Liver (tissue), 9 donors: ENCODE results near the gene OLA1. TPM values are rescaled to one million over a fixed set of nuclear protein-coding genes. Genes with fewer than 3 reads are reported as not detected.

ENCODE experiments used
- DNase-seq: peaks from one replicate; pipeline ENCODE4 v3.0.0-alpha.2; 2017; ENCODE audit warnings: low spot score
- H3K27ac ChIP-seq, 2 donors: one replicate each; pipeline ENCODE4 v1.7.0; 2013; ENCODE audit warnings: inconsistent platforms in 2 of 2, low read length in 2 of 2, control low read depth in 1 of 2, low read depth in 1 of 2, mild to moderate bottlenecking in 1 of 2
- H3K27me3 ChIP-seq, 4 donors: one replicate each; pipeline versions ENCODE4 v1.6.1 to v1.7.0; 2013; ENCODE audit warnings: low read length in 3 of 4, inconsistent platforms in 1 of 4, mild to moderate bottlenecking in 1 of 4, moderate library complexity in 1 of 4; ENCODE audit not compliant: control insufficient read depth in 4 of 4, insufficient read depth in 4 of 4
- H3K36me3 ChIP-seq, 4 donors: one replicate each; pipeline versions ENCODE4 v1.6.1 to v1.7.0; 2013; ENCODE audit warnings: low read length in 3 of 4, mild to moderate bottlenecking in 3 of 4, low read depth in 1 of 4, moderate library complexity in 1 of 4; ENCODE audit not compliant: control insufficient read depth in 4 of 4, insufficient read depth in 3 of 4
- H3K4me1 ChIP-seq, 4 donors: one replicate each; pipeline versions ENCODE4 v1.6.1 to v1.7.0; 2013; ENCODE audit warnings: low read length in 3 of 4, mild to moderate bottlenecking in 3 of 4, moderate library complexity in 1 of 4; ENCODE audit not compliant: control insufficient read depth in 4 of 4, insufficient read depth in 4 of 4
- H3K4me3 ChIP-seq, 3 donors: one replicate each; pipeline versions ENCODE4 v1.6.1 to v1.7.0; 2013; ENCODE audit warnings: low read length in 3 of 3, control low read depth in 1 of 3, low read depth in 1 of 3, mild to moderate bottlenecking in 1 of 3
- H3K9ac ChIP-seq, 2 donors: one replicate each; pipeline ENCODE4 v1.7.0; 2013; ENCODE audit warnings: low read length in 2 of 2, mild to moderate bottlenecking in 2 of 2, moderate library complexity in 2 of 2, control low read depth in 1 of 2, low read depth in 1 of 2
- H3K9me3 ChIP-seq, 4 donors: one replicate each; pipeline versions ENCODE4 v1.6.1 to v1.7.0; 2013; ENCODE audit warnings: low read length in 3 of 4; ENCODE audit not compliant: control insufficient read depth in 4 of 4
- EGR1 ChIP-seq, 2 donors: IDR thresholded peaks; 2 replicates each; pipeline ENCODE4 v1.6.1; 2016 to 2018; ENCODE audit warnings: antibody characterized with exemption in 2 of 2, low read depth in 2 of 2
- FOXA1 ChIP-seq: IDR thresholded peaks from 2 replicates; pipeline ENCODE4 v1.6.1; 2016; ENCODE audit warnings: antibody characterized with exemption
- FOXA2 ChIP-seq: IDR thresholded peaks from 2 replicates; pipeline ENCODE4 v1.6.1; 2016; ENCODE audit warnings: antibody characterized with exemption
- GABPA ChIP-seq, 2 donors: IDR thresholded peaks in 1 of 2; conservative IDR thresholded peaks in 1 of 2; 2 replicates each; pipeline ENCODE4 v1.6.1; 2016; ENCODE audit warnings: antibody characterized with exemption in 2 of 2, mild to moderate bottlenecking in 1 of 2, moderate library complexity in 1 of 2
- HNF4A ChIP-seq, 2 donors: conservative IDR thresholded peaks; 2 replicates each; pipeline ENCODE4 v1.6.1; 2016; ENCODE audit warnings: antibody characterized with exemption in 2 of 2, mild to moderate bottlenecking in 2 of 2
- HNF4G ChIP-seq: IDR thresholded peaks from 2 replicates; pipeline ENCODE4 v1.6.1; 2016; ENCODE audit warnings: antibody characterized with exemption
- JUND ChIP-seq, 2 donors: IDR thresholded peaks; 2 replicates each; pipeline ENCODE4 v1.6.1; 2016; ENCODE audit warnings: antibody characterized with exemption in 2 of 2
- NR2F2 ChIP-seq: IDR thresholded peaks from 2 replicates; pipeline ENCODE4 v1.6.1; 2016; ENCODE audit warnings: antibody characterized with exemption
- RAD21 ChIP-seq, 2 donors: IDR thresholded peaks; 2 replicates each; pipeline ENCODE4 v1.6.1; 2016; ENCODE audit warnings: antibody characterized with exemption in 2 of 2, mild to moderate bottlenecking in 2 of 2
- RXRA ChIP-seq, 2 donors: IDR thresholded peaks; 2 replicates each; pipeline ENCODE4 v1.6.1; 2017 to 2018; ENCODE audit warnings: antibody characterized with exemption in 2 of 2, mild to moderate bottlenecking in 1 of 2
- SP1 ChIP-seq: IDR thresholded peaks from 2 replicates; pipeline ENCODE4 v1.6.1; 2018; ENCODE audit warnings: antibody characterized with exemption, mild to moderate bottlenecking
- YY1 ChIP-seq: IDR thresholded peaks from 2 replicates; pipeline ENCODE4 v1.6.1; 2016; ENCODE audit warnings: antibody characterized with exemption, mild to moderate bottlenecking
- WGBS: extraction: QIAGEN DNeasy Blood & Tissue Kit; methylation state at CpG from one replicate; pipeline ENCODE4 v1.1.7; 2013; 5-methylcytosine and 5-hydroxymethylcytosine counted together
- polyA plus RNA-seq, 2 donors: library from polyadenylated mRNA; stranded (reverse) in 1 of 2; unstranded in 1 of 2; fragments of 200-250 nt in 1 of 2; fragments of >200 nt in 1 of 2; fragmentation: Nextera tagmentation in 1 of 2; extraction: Ambion mirVana in 1 of 2; gene quantifications; one replicate each; pipeline versions ENCODE4 v1.2.1 to v1.2.3, GENCODE V29; 2013 to 2015
- total RNA-seq, 2 donors: library from RNA; depleted of rRNA; stranded (reverse); fragments of >200 nt; gene quantifications; one replicate each; pipeline ENCODE4 v1.2.3, GENCODE V29; 2014
- TF ChIP-seq, protein P1 (sequence below): IDR thresholded peaks from 2 replicates; pipeline ENCODE4 v1.6.1; 2016; ENCODE audit warnings: antibody characterized with exemption
- TF ChIP-seq, protein P2 (sequence below): fragments of 150-350 bp; IDR thresholded peaks from 2 replicates; pipeline ENCODE4 v1.5.1; 2017; ENCODE audit warnings: improper control_type of control experiment, low read depth, low read length; ENCODE audit not compliant: missing input control
- TF ChIP-seq, protein P3 (sequence below): IDR thresholded peaks from 2 replicates; pipeline ENCODE4 v1.6.1; 2016; ENCODE audit warnings: antibody characterized with exemption
- TF ChIP-seq, protein P4 (sequence below): IDR thresholded peaks from 2 replicates; pipeline ENCODE4 v1.6.1; 2016; ENCODE audit warnings: antibody characterized with exemption
- TF ChIP-seq, protein P5 (sequence below): IDR thresholded peaks from 2 replicates; pipeline ENCODE4 v1.6.1; 2016; ENCODE audit warnings: antibody characterized with exemption, mild to moderate bottlenecking
- donor health status: healthy.
- donor health status: healthy.
- donor health status: healthy.
- donor health status: healthy.
- donor health status: healthy.

Gene OLA1
- total and polyA plus RNA-seq, 4 donors: 23.4 to 38.1 (median 32.3) TPM

DNA sequence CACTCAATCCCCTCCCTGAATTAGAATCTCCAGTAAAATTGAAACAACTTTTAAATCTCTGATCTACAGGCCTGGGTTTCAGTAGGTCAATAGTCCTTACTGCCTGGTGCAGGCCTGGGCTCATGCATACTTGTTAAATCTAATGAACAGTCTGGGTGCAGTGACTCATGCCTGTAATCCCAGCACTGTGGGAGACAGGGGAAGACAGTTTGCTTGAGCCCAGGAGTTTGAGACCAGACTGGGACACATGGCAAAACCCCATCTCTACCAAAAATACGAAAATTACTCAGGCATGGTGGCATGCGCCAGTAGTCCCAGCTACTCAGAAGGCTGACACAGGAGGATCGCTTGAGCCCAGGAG, 188.5 kb downstream of the OLA1 start:
- no peaks in the 10 kb centered on the region for H3K27me3 ChIP-seq
- no peaks in the 10 kb centered on the region for H3K9me3 ChIP-seq
- H3K36me3 ChIP-seq: no peaks in the 10 kb centered on the region
- WGBS: 93% methylated on average over 3 of the region's 3 CpGs
- no peak for DNase-seq
- H3K27ac ChIP-seq: no peak overlapping the region
- TF ChIP-seq, protein P1, sequence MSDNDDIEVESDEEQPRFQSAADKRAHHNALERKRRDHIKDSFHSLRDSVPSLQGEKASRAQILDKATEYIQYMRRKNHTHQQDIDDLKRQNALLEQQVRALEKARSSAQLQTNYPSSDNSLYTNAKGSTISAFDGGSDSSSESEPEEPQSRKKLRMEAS: no peak
- no peak for TF ChIP-seq RAD21 (IDR thresholded peaks at IDR 0.05)
- TF ChIP-seq GABPA (IDR thresholded peaks at IDR 0.05 in 1 of 2, conservative IDR thresholded peaks at IDR 0.05 in 1 of 2): no peak
- no peak for TF ChIP-seq SP1
- TF ChIP-seq NR2F2: no peak
- TF ChIP-seq, protein P2, sequence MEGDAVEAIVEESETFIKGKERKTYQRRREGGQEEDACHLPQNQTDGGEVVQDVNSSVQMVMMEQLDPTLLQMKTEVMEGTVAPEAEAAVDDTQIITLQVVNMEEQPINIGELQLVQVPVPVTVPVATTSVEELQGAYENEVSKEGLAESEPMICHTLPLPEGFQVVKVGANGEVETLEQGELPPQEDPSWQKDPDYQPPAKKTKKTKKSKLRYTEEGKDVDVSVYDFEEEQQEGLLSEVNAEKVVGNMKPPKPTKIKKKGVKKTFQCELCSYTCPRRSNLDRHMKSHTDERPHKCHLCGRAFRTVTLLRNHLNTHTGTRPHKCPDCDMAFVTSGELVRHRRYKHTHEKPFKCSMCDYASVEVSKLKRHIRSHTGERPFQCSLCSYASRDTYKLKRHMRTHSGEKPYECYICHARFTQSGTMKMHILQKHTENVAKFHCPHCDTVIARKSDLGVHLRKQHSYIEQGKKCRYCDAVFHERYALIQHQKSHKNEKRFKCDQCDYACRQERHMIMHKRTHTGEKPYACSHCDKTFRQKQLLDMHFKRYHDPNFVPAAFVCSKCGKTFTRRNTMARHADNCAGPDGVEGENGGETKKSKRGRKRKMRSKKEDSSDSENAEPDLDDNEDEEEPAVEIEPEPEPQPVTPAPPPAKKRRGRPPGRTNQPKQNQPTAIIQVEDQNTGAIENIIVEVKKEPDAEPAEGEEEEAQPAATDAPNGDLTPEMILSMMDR: no peak
- no peak for TF ChIP-seq EGR1 (IDR thresholded peaks at IDR 0.05; ENCODE audit: low read depth in 2 of 2)
- no peak for TF ChIP-seq FOXA1
- no peak for TF ChIP-seq HNF4G
- no peak for TF ChIP-seq FOXA2
- no peak for TF ChIP-seq YY1
- TF ChIP-seq RXRA (IDR thresholded peaks at IDR 0.05): no peak
- TF ChIP-seq HNF4A (conservative IDR thresholded peaks at IDR 0.05): no peak
- TF ChIP-seq, protein P3, sequence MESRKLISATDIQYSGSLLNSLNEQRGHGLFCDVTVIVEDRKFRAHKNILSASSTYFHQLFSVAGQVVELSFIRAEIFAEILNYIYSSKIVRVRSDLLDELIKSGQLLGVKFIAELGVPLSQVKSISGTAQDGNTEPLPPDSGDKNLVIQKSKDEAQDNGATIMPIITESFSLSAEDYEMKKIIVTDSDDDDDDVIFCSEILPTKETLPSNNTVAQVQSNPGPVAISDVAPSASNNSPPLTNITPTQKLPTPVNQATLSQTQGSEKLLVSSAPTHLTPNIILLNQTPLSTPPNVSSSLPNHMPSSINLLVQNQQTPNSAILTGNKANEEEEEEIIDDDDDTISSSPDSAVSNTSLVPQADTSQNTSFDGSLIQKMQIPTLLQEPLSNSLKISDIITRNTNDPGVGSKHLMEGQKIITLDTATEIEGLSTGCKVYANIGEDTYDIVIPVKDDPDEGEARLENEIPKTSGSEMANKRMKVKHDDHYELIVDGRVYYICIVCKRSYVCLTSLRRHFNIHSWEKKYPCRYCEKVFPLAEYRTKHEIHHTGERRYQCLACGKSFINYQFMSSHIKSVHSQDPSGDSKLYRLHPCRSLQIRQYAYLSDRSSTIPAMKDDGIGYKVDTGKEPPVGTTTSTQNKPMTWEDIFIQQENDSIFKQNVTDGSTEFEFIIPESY: no peak
- TF ChIP-seq, protein P4, sequence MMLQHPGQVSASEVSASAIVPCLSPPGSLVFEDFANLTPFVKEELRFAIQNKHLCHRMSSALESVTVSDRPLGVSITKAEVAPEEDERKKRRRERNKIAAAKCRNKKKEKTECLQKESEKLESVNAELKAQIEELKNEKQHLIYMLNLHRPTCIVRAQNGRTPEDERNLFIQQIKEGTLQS: no peak
- no peak for TF ChIP-seq JUND (IDR thresholded peaks at IDR 0.05)
- TF ChIP-seq, protein P5, sequence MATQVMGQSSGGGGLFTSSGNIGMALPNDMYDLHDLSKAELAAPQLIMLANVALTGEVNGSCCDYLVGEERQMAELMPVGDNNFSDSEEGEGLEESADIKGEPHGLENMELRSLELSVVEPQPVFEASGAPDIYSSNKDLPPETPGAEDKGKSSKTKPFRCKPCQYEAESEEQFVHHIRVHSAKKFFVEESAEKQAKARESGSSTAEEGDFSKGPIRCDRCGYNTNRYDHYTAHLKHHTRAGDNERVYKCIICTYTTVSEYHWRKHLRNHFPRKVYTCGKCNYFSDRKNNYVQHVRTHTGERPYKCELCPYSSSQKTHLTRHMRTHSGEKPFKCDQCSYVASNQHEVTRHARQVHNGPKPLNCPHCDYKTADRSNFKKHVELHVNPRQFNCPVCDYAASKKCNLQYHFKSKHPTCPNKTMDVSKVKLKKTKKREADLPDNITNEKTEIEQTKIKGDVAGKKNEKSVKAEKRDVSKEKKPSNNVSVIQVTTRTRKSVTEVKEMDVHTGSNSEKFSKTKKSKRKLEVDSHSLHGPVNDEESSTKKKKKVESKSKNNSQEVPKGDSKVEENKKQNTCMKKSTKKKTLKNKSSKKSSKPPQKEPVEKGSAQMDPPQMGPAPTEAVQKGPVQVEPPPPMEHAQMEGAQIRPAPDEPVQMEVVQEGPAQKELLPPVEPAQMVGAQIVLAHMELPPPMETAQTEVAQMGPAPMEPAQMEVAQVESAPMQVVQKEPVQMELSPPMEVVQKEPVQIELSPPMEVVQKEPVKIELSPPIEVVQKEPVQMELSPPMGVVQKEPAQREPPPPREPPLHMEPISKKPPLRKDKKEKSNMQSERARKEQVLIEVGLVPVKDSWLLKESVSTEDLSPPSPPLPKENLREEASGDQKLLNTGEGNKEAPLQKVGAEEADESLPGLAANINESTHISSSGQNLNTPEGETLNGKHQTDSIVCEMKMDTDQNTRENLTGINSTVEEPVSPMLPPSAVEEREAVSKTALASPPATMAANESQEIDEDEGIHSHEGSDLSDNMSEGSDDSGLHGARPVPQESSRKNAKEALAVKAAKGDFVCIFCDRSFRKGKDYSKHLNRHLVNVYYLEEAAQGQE: no peak
- no peak overlapping the region for H3K9ac ChIP-seq
- no peak overlapping the region for H3K4me3 ChIP-seq
- peaks cover 0 to 3% (median 0%) of the 10 kb centered on the region in 4 donors for H3K4me1 ChIP-seq
